Stimulated activated CD4-positive, alpha-beta T cell treated with anti-CD3 and anti-CD28 coated beads, Interleukin-1b, Interleukin-23, amount 100 ng/mL, for 4 hours (primary cell): ENCODE data around the gene BPGM.

Source experiments
- DNase-seq, 2 donors: peaks; one replicate each; pipeline ENCODE4 v3.0.0-alpha.2; 2020; ENCODE audit warnings: low read depth in 2 of 2

Gene BPGM

DNA sequence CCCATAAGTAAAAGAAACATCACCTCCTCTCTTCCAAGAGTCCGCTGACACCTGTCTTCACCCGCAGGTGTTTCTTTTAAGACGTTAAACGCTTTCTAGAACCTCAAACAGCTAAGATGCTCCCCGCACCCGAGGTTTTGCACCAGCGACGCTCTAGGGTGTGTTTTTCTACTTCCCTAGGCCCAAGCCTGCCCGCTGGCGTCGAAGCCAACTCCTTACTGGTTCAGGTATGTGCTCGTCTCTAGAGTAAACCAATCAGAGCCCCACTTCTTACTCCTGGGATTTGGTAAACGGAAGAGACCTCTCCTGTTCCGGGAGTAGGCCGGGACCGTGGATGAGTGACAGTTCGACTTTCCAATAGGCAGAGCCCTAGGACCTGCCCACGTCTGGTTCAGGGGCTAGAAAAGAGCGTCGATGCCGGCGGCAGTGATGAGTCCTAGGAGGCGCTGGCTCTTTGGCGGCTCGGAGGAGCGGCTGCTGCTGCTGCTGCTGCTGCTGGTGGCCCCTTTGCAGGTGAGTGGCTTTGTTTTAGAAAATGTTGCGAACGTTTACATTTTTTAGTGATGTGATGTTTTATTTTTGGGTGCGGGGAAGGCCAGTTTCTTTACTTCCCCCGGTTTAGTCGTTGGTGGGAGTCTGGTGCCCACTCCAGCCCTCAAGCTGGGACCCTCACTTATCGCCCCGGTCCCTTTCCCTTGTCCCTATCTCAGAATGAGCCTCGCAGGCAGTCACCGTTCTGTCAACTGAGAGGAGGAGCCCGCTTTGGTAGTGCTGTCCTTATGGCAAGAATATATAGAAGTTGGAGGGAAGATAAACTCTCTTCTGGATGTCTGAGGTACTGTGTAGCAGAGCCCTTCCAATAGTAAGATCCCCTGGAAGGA lies at the start of gene BPGM:
BPGM (plus strand) TSS at position 429 of the 881 bp plus-strand sequence. CDS start 14,655 bp downstream, outside the sequence.
- peak; percentile 78 to 95 for DNase-seq

DNA sequence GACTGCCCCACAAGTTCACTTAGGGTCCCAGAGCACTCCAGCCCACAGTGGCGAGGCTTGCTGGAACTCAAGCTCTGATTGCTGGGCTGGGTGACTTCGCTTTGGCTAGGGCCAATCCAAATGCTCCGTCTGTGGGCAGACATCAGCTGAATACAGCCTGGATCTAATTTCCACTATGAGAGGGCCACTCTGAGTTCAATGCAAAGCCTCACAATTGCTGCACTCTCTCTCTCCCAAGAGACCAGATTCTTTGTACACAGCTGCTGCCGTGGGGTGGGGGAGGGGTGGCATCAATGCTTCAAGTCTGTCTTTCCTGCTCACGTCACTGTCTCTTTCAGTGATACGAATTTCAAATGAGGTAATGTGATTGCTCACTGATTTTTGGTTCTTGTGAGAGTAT lies 47.3 kb upstream of the BPGM start:
- no peak for DNase-seq

DNA sequence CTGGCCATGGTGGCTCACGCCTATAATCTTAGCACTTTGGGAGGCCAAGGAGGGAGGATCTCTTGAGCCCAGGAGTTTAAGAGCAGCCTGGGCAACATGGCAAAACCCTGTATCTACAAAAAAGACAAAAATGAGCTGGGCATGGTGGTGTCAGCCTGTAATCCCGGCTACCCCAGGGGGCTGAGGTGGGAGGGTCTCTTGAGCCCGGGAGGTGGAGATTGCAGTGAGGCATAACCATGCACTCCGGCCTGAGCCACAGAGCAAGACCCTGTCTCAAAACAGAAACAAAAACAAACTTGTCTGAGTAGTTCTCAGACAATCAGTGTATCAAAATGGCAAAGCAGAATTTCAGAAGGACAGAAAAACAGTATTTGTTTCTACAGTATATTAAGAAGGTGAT lies 45.2 kb upstream of the BPGM start:
- DNase-seq: no peak

DNA sequence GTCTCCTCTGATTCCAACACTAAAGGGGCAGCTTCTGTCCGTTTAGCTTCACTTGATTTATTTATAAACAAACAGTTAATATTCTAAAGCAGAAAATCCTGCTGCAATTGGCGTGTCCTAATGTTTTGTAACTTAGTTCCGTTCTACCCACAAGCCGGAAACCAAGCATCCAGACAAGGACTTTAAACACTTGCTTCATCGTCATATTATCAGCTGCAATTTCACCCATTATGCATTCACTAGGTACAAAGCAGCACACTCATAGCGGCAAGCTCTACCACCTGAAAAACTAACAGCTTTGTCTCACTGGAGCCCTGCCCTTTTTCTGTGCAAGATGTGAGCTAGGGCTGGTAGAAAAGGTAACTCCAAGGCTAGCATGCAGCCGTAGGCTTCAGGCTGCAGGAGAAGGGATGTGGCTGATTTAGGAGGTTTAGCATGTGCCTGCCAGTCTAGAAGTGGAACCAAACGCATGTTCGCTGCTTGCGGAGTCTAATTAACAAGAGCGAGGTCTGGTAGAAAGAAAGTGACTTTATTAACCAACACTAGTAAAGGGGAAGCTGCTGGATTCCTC lies 43.7 kb upstream of the BPGM start:
- DNase-seq: no peak

DNA sequence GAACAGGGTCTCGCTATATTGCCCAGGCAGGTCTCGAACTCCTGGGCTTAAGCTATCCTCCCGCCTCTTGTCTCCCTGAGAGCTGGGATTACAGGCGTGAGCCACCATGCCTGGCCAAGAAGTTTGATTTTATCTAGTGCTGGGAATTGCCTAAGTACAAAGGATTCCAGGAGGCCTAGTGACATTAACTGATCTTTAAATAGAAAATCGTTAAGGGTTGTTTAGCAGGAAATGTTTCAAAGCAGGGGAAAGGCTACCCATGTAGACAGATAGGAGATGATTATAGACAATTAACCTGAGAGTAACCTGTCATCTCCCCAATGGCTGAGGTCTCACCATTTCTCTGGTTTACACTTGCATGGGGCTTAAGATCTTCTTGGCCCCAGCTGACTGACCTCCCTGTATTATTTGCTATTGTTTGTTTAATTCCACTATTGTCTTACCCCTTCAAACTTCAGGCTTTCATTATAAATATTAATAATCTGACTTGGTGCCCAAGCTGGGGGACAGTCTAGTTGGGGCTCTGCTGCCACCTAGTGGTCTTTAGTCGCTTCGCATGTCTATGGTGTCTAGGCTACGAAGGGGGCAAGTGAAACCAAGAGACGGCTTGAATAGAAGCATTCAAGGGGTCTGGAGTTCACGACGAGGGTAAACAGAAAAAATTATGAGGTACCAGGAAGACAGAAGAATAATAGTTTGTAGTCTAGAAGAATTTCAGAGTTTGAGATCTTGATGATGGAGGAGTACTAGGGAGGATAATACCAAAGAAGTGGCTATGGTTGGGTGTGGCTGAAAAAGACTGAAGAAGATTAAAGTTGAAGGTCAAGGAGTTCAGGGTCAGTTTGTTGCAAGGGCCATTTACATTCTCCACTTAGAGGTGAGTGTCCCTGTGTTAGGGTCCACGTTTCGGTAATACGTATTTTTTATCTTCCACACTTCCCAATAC lies 40.4 kb upstream of the BPGM start:
- DNase-seq: peak; percentile 34 to 40

DNA sequence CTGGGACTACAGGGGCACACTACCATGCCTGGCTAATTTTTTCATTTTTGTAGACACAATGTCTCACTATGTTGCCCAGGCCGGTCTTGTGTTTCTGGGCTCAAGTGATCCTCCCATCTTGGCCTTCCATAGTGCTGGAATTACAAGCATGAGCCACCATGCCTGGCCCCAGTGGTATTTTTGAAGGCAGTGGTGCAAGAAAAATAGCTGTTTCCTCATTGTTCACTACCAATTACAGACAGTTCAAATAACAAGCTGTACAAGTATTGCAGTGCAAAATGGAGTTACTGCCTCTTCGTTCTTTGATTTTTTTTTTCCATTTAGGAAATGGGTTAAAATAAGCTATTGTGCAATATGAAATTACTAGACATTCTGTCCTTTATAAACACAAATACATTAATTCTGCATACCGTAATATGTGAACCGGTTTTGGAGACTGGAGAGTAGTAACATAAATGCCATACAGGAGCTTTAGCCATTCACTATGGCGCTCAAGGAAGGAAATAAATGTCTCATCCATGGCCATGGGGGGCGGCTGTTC lies 35.0 kb upstream of the BPGM start:
- DNase-seq: no peak

DNA sequence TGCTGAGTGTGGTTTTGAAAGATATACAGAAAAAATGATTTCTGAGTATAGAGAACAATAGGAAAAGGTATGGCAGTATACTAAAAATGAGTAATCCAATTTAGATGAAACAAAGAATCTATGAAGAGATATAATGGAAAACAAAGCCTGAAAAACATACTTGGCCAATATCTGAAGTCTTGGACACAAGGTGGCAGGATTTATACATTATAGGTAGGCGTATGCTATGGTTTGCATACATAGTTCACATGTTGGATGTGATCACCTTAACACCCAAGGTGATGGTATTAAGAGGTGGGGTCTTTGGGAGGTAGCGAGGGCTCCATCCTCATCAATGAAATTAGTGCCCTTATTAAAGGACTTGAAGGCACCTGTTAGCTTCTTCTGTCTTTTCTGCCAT lies 34.5 kb upstream of the BPGM start:
- no peak for DNase-seq

DNA sequence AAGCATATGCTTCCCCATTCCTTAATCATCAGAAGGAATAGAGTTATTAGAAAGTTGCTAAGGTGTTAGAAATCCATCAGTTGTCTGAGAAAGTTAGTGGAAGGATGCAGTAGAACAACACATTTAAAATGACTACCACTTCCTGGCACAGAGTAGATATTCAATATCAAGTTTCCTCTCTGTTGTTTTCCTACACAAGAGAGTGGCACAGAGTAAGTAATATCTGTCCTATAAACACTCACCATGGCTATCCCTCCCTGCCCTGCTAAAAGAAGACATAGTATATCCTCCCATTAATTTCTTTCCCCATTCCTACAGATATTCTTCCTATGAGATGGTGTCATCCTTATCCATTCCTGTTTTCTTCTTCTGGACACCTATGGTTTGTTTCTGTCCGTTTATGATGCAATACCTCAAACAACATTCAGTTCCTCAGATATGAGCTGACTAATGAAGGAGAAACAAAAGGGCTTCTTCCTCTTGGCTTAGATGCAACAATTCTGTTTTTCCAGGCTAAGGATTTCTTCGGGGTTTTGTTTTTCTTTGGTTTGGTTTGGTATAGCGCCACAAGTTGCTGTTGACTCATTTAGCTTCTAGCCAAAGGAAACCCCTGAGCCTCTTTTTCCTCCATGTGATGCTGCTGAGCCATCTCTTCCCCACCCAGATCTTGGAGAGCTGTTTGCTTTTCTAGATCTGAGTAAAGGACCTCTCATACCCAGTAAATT lies 32.9 kb upstream of the BPGM start:
- DNase-seq: no peak

DNA sequence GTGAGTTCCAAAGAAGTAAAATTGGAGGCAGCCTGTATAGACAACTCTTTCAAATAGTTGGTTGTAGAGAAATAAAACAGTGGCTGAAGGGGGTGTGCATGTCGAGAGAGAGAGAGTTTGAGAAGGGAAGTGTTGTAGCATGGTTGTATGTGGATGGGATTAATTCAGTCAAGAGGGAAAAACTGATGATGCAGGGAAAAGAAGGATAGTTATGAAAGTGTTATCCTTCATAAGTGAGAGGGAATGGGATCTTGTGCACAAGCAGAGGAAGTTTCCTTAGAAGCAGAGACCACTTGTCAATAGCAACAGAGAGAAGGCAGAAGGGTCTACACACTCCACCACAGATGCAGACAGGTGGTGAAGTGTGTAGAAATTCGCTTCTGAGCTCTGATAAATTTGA lies 30.0 kb upstream of the BPGM start:
- no peak for DNase-seq

DNA sequence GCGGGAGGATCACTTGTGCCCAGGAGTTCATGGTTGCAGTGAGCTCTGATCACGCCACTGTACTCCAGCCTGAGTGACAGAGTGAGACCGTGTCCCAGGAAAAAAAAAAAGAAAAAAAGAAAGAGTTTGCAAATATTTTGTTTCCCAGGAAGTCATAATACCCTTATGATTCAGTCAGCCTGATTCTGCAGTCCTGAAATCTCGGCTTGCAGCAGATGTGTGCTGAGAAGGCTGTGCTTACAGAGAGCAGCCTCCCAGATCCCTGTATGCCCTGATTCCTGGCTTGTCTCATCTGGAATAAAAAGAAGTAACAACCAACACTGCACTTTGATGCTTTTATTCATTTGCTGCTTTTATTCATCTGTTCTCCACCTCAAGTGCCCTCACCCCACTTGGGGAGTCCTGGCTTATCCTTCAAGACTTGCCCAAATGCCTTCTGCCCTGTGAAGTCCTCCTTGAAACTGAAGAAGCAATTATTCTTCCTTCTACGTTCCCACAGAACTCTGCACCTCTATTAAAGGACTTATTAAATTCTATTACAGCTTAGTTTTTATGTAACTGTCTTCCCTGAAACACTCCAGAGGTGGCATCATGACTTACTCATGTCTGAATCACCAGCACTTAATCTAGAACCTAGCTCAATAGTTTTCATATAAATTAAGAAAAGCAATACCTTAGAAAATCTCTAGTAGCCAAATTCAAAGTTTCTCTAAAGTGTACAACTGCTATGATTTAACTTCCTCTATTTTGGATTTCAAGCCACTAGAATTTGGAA lies 27.7 kb upstream of the BPGM start:
- no peak for DNase-seq

DNA sequence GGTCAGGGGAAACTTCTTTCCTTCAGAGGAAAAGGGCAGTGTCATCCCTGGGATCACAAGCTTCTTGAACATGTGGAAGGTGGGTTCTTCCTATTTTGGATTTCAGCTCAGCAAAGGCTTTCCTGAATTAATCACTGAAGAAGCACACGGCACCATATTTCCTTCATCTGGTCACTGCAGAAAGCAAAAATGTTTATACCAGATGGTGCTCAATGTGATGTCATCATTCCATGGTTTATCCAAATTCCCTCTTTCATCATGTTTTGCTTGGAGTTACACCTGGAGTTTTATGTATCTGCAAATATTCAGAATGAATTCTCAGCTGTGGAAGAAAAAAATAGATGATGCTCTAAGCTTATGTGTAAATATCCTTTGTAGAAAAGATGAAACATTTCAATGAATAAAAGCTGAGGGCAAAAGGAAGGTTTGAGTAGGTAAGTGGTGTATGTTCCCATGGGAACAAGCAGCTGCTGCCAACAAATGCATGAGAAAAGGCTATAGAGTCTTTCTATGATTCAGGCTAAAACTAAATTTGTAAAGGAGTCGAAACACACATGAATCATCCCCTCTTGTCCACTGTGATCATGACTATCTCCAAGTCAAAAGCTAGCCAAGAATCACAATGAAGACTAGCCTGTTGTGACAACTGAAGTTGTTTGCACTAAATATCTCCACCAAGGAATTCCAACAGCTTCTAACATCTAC lies 26.9 kb upstream of the BPGM start:
- no peak for DNase-seq

DNA sequence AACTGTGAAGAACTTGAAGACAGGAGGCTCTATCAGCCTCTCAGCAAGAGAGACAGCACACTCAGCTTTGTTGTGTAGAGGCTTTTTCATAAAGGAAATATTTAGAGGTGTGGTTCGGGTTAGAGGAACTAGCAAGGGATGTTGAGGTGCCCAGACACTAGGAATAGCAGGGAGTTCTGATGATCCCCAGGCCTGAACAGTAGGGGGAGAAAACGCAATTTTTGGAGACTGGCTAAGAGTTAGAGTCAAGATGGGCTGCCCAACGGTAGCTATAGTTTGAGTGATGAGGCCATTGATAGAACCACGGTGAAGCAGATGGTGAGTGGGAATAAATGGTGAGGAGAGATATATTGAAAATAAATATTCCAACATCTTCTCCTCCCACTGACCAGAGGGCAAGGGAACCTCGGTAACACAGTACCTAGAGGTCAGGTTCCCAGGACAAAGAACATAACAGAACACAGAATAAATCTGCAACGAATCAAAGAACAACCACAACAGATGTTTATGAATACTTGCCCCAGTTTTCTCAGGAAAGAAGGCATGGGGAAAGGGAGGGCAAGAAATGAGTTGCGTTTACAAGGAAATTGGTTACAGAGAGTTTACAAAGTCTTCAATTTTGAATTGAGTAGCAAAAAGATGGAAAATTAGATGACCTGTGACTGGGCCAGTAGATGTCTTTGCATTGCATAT lies 24.2 kb upstream of the BPGM start:
- DNase-seq: no peak

DNA sequence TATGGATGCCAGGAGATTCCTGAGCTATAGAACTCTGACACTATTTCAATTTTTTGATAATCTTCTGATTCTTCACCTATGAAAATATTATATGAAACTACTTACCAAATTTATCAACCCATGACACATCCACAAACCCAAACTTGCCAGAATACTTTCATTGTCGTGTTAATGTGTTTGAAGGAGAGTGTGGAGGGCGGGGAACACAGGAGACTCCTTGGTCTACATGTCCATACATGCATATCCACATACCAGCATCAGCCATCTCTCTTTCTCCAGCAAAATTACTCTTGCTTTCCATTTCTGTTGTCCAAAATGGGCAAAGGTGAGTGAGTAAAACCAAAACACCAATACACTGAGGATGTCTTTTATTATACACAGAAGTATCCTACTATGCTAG lies 23.5 kb upstream of the BPGM start:
- no peak for DNase-seq

DNA sequence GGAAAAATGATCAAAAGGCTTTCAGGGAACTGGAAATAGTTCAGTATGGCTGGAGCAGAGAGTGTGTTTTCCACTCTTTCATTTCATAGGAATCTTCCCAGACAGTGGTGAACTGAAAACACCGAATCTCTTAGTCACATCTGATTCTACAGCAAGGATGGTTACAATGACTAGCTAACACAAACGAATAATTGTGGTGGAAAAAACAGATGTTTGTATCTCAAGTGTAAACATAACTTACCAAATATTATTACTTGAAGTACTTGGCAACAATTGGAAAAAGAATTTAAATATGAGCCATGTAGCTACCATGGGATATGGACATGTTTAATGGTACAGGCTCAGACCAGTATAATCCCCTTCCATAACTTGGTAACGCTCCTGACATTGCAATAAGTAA lies 21.1 kb upstream of the BPGM start:
- DNase-seq: no peak

DNA sequence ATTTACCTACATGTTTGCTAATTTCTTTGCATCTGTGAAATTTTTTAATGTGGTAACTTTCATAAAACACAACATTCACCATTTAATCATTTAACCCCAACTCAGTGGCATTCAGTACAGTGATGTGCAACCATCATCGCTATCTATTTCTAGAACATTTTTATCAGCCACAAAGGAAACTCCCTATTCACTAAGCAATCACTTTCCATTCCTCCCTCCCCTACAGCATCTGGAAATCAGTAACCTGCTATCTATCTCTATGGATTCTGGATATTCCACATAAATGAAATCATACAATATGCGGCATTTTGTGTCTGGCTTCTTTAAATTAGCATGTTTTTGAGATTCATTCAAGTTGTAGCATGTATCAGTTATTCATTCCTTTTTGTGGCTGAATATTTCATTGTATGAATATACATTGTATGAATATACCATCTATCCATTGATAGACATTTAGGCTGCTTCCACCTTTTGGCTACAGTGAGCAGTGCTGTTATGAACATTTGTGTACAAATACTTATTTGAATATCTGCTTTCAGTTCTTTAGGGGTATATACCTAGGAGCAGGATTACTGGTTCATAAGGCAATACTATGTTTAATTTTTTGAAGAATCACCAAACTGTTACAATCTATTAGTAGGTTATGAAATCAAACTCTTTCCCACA lies 19.4 kb upstream of the BPGM start:
- DNase-seq: no peak

DNA sequence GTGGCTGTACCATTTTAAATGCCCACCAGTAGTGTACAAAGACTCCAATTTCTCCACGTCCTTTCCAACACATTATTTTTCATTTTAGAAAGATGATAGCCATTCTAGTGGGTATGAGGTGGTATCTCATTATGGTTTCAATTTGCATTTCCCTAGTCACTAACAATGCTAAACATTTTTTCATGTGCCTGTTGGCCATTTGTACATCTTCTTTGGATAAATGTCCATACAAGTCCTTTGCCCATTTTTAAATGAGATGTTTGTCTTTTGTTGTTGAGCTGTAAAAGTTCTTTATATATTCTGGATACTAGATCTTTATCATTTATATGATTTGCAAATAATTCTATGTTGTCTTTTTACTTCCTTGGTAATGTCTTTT lies 18.9 kb upstream of the BPGM start:
- no peak for DNase-seq

DNA sequence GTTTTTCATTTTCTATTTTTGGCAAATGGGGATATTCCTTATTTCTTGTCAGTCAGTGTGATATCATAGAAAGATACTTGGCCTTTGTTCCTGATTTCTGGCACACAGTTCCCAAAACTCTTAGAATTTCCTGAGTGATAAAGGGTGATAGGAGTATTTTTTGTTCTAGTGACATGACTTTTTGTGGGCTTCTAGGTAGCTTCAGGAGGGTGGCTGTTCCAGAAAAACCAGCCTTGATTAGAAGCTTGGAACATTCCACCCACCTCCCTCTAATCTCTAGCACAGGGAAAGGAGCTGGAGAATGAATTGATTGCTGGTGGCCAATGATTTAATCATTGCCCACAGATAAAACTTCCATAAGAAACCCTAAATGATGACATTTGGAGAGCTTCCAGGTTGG lies 17.2 kb upstream of the BPGM start:
- no peak for DNase-seq

DNA sequence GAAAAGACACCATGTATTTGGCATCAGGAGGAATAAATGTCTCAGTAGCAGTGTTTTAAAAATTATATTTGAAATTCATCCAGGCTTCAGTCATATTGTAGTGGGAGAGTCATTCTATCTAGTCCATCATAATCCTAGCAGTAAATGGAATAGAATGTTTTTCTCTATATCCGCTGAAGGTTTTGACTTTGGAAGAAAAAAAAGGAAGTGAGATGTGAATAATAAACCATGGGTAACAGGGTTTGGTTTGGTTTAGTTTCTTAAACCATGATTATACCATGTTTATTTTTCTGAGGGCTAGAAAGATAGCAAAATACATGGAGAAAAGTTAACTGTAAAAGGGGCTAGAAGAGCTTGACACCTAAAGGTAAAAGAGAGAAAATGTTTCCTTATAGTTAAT lies 16.4 kb upstream of the BPGM start:
- DNase-seq: no peak

DNA sequence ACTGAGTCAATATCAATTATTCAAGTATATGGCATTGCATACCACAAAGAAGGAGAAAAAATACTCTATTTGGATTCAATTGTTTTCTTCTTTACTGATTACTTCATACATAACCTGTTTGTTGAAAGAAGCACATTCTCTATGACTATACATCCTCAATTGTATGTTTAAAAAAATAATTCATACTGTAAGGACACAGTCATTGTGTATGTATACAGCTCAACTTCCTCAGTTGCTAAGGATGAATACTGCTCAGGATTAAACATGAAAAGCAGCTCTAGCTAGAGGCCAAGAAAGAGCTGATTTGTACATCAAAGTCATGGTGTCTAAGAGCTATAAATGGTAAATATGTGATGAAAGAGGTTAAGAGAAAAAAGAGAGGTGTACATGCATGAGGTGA lies 15.8 kb upstream of the BPGM start:
- DNase-seq: no peak
